HG02973 (cell line): ENCODE data around the gene CATSPER3.

Source experiments
- ATAC-seq: cut with Tn5 transposase; IDR thresholded peaks from one replicate; pipeline ENCODE4 v1.9.1; 2021; ENCODE audit warnings: moderate library complexity; ENCODE audit not compliant: unreplicated experiment

The CATSPER3 gene

GRCh38 chr5:135059000-135059923 is 91.6 kb downstream of the CATSPER3 start:
- no peak for ATAC-seq

DNA sequence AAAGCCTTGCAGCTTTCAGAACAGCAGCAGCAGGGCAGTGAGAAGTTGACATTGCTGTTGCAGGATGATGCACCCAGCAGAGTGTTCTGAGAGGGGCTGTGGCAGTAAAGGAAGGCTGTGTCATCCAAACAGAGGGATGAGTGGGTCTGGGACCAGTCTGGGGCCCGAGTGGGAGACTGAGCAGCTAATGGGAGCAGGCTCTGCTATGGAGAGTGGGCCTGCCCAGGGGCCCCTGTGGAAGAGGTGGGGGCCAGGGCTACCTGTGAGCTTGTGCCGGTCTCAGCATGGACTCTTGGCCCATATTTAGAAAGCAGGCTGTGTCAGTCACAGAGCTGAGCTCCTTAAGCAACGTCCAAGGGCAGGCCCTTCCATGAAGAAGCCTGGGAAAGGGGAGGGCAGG is 92.3 kb downstream of the CATSPER3 start:
- no peak for ATAC-seq

DNA sequence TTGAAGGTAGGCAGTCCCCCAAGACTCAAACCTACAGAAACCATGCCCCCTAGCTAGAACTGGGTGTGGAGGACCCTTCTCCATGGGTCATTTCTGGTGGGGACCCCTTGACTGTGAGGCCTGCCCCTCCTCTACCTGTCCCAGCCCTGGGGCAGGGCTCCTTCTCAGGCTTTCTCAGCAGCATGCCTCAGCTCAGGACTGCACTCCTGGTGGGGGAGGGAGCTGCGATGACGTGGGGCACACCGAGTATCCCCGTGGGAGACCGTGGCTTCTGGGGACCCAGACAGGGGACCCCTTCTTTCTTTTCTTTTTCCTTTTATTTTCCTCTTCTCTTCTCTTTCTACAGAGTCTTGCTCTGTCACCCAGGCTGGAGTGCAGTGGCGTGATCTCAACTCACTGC is 93.3 kb downstream of the CATSPER3 start:
- no peak for ATAC-seq
